NCI-H1092 treated with DMSO at 0.1 percent for 48 hours (cell line): ENCODE measurements around the gene SYMPK.

Experiments
- DNase-seq: peaks from one replicate; lab custom pipeline; 2025; lab: John Stamatoyannopoulos, UW

Gene SYMPK

DNA sequence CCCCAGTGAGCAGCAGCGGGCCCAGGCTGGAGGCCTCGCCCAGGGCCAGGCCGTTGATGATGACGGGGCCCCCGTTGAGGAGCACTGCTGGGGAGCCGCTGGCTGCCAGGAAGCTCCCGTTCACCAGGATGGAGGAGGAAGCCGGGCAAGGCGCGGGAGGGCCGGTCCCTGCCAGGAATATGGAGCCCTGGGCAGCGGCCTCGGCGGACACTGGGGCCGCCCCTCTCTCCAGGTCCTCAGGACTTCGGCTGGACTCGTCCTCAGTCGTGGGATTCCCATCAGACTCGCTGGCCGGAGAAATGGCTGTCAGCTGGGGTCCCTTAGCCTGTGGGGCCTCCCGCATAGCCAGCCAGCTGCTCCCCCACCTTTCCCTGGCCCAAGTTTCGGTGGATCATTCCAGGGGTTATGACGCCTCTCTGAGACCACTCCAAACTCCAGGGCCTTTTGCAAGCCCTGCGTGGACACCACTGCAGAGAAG, 96.0 kb downstream of the SYMPK start:
- DNase-seq = no peak

DNA sequence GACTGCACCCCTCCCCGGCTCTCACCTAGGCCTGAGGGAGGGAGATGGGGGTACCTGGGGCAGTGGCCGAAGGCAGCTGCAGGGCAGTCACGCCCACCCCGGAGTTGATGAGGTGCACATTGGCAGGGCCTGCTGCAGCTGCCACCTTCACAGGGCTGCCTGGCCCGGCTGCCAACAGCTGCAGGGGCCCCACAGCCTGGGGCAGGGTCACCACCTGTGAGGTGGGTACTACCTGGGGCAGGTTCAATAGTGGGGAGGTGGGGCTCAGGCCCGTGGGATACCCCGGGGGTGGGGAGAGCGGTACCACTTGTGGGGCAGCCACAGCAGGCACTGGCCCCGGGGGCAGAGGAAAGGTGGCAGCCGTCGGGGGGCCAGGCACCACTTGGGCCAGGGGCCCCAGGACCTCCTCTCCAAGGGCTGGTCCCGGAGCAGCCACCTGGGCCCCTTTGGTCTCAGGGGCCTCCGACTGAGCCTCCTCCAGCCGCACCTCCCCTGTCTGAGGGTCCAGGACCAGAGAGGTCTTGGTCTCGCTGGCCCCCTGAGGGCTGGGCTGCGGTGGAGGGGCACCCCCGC, 96.6 kb downstream of the SYMPK start:
- no peak for DNase-seq

DNA sequence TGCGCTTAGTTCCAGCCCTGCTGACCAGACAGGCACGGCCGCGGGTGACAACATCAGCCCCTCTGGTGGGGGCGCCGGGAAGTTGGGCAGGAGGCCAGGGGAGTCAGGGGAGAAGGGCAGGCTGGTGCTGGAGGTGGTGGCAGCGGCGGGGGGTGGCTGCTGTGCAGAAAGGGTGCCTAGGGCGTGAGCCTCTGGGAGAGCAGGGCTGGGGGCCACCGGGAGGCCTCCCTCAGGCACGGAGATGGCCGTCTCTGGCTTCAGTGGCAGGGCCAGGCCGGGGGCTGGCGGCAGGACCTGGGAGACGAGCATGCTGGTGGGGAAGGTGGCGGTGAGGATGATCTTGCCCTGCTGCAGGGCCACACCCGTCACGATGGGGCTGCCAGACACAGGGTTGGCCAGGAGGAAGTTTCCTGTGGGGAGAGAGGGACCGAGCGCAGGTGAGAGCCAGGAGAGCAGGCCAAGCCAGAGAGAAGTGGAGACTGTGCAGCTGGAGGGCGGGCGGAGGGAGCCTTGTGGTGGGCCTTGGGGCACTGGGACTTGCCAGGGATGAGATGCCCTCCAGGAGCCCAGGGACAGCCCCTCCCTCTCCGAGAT, 97.1 kb downstream of the SYMPK start:
- DNase-seq = no peak
